IMR-90 (cell line): ENCODE measurements around the gene KCTD19. TPM values are rescaled to one million over a fixed set of nuclear protein-coding genes. Genes with fewer than 3 reads are reported as not detected.

ENCODE experiments used
- ATAC-seq: fragments of 200-7000 bp; cut with Tn5 transposase; 2 replicates; pipeline ENCODE4 v1.9.1; 2020; ENCODE audit warnings: low read depth, mild to moderate bottlenecking, moderate library complexity
- BruUV-seq: library from RNA; stranded (reverse); fragments of 400-500 nt; replicated peaks from 2 replicates; lab custom pipeline; 2021; lab: Mats Ljungman, UMichigan
- CTCF ChIA-PET: fragments of 300-600 bp; formaldehyde crosslinking; extraction: SDS; loops from one replicate; lab custom pipeline; 2021; ENCODE audit warnings: antibody characterized with exemption; lab: Yijun Ruan, JAX
- POLR2A ChIA-PET: fragments of 300-600 bp; sonication (Branson Sonifier 250); formaldehyde crosslinking; loops from one replicate; lab custom pipeline; 2022; ENCODE audit warnings: antibody characterized with exemption; ENCODE audit not compliant: unreplicated experiment; lab: Charles Lee
- DNase-seq: peaks from one replicate; pipeline ENCODE4 v3.0.0; 2013
- H2AFZ ChIP-seq: replicated peaks from 2 replicates; pipeline ENCODE3; 2013; ENCODE audit warnings: low read length, mild to moderate bottlenecking; ENCODE audit not compliant: poor library complexity
- H2AK5ac ChIP-seq: 2 replicates; pipeline ENCODE4 v1.6.1; 2013; ENCODE audit warnings: low read depth, low read length, inconsistent platforms
- H2AK9ac ChIP-seq: replicated peaks from 2 replicates; pipeline ENCODE3; 2013; ENCODE audit warnings: mild to moderate bottlenecking, low read depth, low read length, moderate library complexity; ENCODE audit not compliant: poor library complexity
- H2BK120ac ChIP-seq: 2 replicates; pipeline ENCODE4 v1.6.1; 2013; ENCODE audit warnings: low read depth, low read length, inconsistent platforms
- H2BK15ac ChIP-seq: 3 replicates; pipeline ENCODE4 v1.6.1; 2013; ENCODE audit warnings: low read depth, low read length, inconsistent platforms
- H2BK20ac ChIP-seq: 2 replicates; pipeline ENCODE4 v1.6.1; 2013; ENCODE audit warnings: low read depth, mild to moderate bottlenecking, inconsistent platforms, low read length, moderate library complexity
- H2BK5ac ChIP-seq: 2 replicates; pipeline ENCODE4 v1.6.1; 2013; ENCODE audit warnings: mild to moderate bottlenecking, low read depth, low read length, inconsistent platforms; ENCODE audit not compliant: poor library complexity, severe bottlenecking
- H3K14ac ChIP-seq: replicated peaks from 2 replicates; pipeline ENCODE4 v1.6.1; 2013; ENCODE audit warnings: low read depth, low read length, inconsistent platforms
- H3K18ac ChIP-seq: 2 replicates; pipeline ENCODE4 v1.6.1; 2013; ENCODE audit warnings: low read depth, low read length, control low read depth
- H3K23ac ChIP-seq: 2 replicates; pipeline ENCODE4 v1.6.1; 2013; ENCODE audit warnings: low read depth, low read length, inconsistent platforms
- H3K27ac ChIP-seq: 2 replicates; pipeline ENCODE4 v1.5.1; 2013; ENCODE audit warnings: mild to moderate bottlenecking, control low read depth, low read length; ENCODE audit not compliant: insufficient read depth
- H3K27me3 ChIP-seq: 2 replicates; pipeline ENCODE4 v1.6.1; 2013; ENCODE audit warnings: low read length; ENCODE audit not compliant: control insufficient read depth, insufficient read depth
- H3K36me3 ChIP-seq: 2 replicates; pipeline ENCODE4 v1.6.1; 2013; ENCODE audit warnings: low read length, mixed read lengths; ENCODE audit not compliant: control insufficient read depth, insufficient read depth
- H3K4ac ChIP-seq: 2 replicates; pipeline ENCODE4 v1.6.1; 2013; ENCODE audit warnings: low read depth, low read length, inconsistent platforms
- H3K4me1 ChIP-seq: 2 replicates; pipeline ENCODE4 v1.6.1; 2013; ENCODE audit warnings: low read length, mixed read lengths; ENCODE audit not compliant: control insufficient read depth, insufficient read depth
- H3K4me2 ChIP-seq: 2 replicates; pipeline ENCODE4 v1.6.1; 2013; ENCODE audit warnings: low read depth, mild to moderate bottlenecking, control low read depth, low read length, moderate library complexity
- H3K4me3 ChIP-seq: 2 replicates; pipeline ENCODE4 v1.5.1; 2013; ENCODE audit warnings: low read depth, mild to moderate bottlenecking, control low read depth, low read length, moderate library complexity; ENCODE audit not compliant: insufficient read depth
- H3K56ac ChIP-seq: 2 replicates; pipeline ENCODE4 v1.6.1; 2013; ENCODE audit warnings: low read length, inconsistent platforms; ENCODE audit not compliant: insufficient read depth; ENCODE audit errors: extremely low read depth
- H3K79me1 ChIP-seq, 2 experiments: 2 replicates each; pipeline ENCODE4 v1.6.1; 2013; ENCODE audit warnings: low read length in 2 of 2, inconsistent platforms in 1 of 2, low read depth in 1 of 2
- H3K9ac ChIP-seq: 2 replicates; pipeline ENCODE4 v1.6.1; 2013; ENCODE audit warnings: low read depth, low read length, control low read depth
- H3K9me1 ChIP-seq: 2 replicates; pipeline ENCODE4 v1.6.1; 2013; ENCODE audit warnings: low read length, inconsistent platforms; ENCODE audit not compliant: insufficient read depth
- H3K9me3 ChIP-seq: 2 replicates; pipeline ENCODE4 v1.6.1; 2013; ENCODE audit warnings: low read length; ENCODE audit not compliant: control insufficient read depth, insufficient read depth
- H4K20me1 ChIP-seq: 2 replicates; pipeline ENCODE4 v1.6.1; 2013; ENCODE audit warnings: low read length, inconsistent platforms; ENCODE audit not compliant: insufficient read depth
- H4K5ac ChIP-seq: 2 replicates; pipeline ENCODE4 v1.6.1; 2013; ENCODE audit warnings: mild to moderate bottlenecking, low read depth, low read length, control low read depth
- H4K8ac ChIP-seq, 2 experiments: 2 replicates each; pipeline ENCODE4 v1.6.1; 2013; ENCODE audit warnings: low read depth in 2 of 2, low read length in 2 of 2, control low read depth in 1 of 2, inconsistent platforms in 1 of 2
- H4K91ac ChIP-seq: 2 replicates; pipeline ENCODE4 v1.6.1; 2013; ENCODE audit warnings: low read depth, low read length, inconsistent platforms; ENCODE audit not compliant: insufficient read depth
- CEBPB ChIP-seq: IDR thresholded peaks from 2 replicates; pipeline ENCODE4 v1.6.1; 2012; ENCODE audit warnings: low read depth, low read length, improper control_type of control experiment
- CTCF ChIP-seq: conservative IDR thresholded peaks from 2 replicates; pipeline ENCODE4 v1.5.1; 2012; ENCODE audit warnings: mild to moderate bottlenecking, low read depth, low read length, improper control_type of control experiment
- FOS ChIP-seq: fragments of 150-350 bp; IDR thresholded peaks from 2 replicates; pipeline ENCODE4 v1.6.1; 2016; ENCODE audit warnings: low read depth, low read length
- MXI1 ChIP-seq: IDR thresholded peaks from 2 replicates; pipeline ENCODE4 v1.6.1; 2012; ENCODE audit warnings: low read depth, mild to moderate bottlenecking, low read length, moderate library complexity, borderline replicate concordance
- RAD21 ChIP-seq: IDR thresholded peaks from 2 replicates; pipeline ENCODE4 v1.6.1; 2012; ENCODE audit warnings: low read length, improper control_type of control experiment
- SMC3 ChIP-seq: fragments of 150-350 bp; IDR thresholded peaks from 2 replicates; pipeline ENCODE4 v1.6.1; 2016; ENCODE audit warnings: low read depth, mild to moderate bottlenecking, antibody characterized with exemption, low read length, moderate library complexity
- USF2 ChIP-seq: fragments of 150-350 bp; IDR thresholded peaks from 2 replicates; pipeline ENCODE4 v1.6.1; 2017; ENCODE audit warnings: mild to moderate bottlenecking, antibody characterized with exemption, low read length, low read depth
- dilution Hi-C: fragments of 300-500 bp; cut with HindIII; formaldehyde crosslinking; loops from one replicate; pipeline ENCODE4 v1.14.3; 2018; ENCODE audit warnings: low sequenced_read_pairs; ENCODE audit not compliant: unreplicated experiment
- in situ Hi-C: fragments of 300-500 bp; cut with MboI; formaldehyde crosslinking; loops from 3 replicates; pipeline ENCODE4 v1.14.3; 2019; ENCODE audit warnings: low sequenced_read_pairs, inconsistent platforms, mixed read lengths
- intact Hi-C: fragments of 100-400 bp; cut with micrococcal nuclease; formaldehyde crosslinking; loops from 2 replicates; pipeline ENCODE4 v1.10.0; 2022
- polyA plus RNA-seq, 3 experiments: library from polyadenylated mRNA; depleted of rRNA; stranded (reverse); fragments of >200 nt; gene quantifications; 2 replicates each; pipeline ENCODE4 v1.2.3, GENCODE V29; 2012; ENCODE audit warnings: low replicate concordance in 1 of 3
- total RNA-seq: library from RNA; depleted of rRNA; stranded (reverse); fragments of >200 nt; gene quantifications from 2 replicates; pipeline ENCODE4 v1.2.3, GENCODE V29; 2012

Gene KCTD19
- total and polyA plus RNA-seq, 2 of the 4 experiments (the other 2 are of a cell fraction) = under 0.01 to 0.07 TPM

GRCh38 chr16:67349172-67349571, 22.6 kb upstream of the KCTD19 start:
- peaks cover 4% of the 10 kb centered on the region for H3K27me3 ChIP-seq
- H3K4me2 ChIP-seq = no peak overlapping the region
- no peak overlapping the region for H2AK5ac ChIP-seq
- H4K20me1 ChIP-seq = no peaks in the 10 kb centered on the region
- H3K18ac ChIP-seq = no peak overlapping the region
- no TSS peak for BruUV-seq
- no peak overlapping the region for H4K8ac ChIP-seq
- TF ChIP-seq USF2 (no peak), SMC3 (peak; percentile 47), CEBPB (no peak), CTCF (peak; percentile 61), MXI1 (no peak), RAD21 (peak; percentile 38), FOS (no peak)
- POLR2A ChIA-PET = no interaction called here
- in situ Hi-C loops = no loop called here
- intact Hi-C loops = loop anchor here (5.0 kb wide), 2 partner anchors 33 to 118 kb away; no protein-coding TSS in a partner anchor
- no peak overlapping the region for H2AK9ac ChIP-seq
- no peak overlapping the region for H3K14ac ChIP-seq
- DNase-seq (peak; percentile 44), ATAC-seq (peak; percentile 46; the same call in 1 of the 2 replicates)
- no peak overlapping the region for H2BK5ac ChIP-seq
- dilution Hi-C loops = no loop called here
- no peaks in the 10 kb centered on the region for H3K36me3 ChIP-seq
- no peaks in the 10 kb centered on the region for H3K9me3 ChIP-seq
- H3K4ac ChIP-seq = no peak overlapping the region
- H3K9ac ChIP-seq = no peak overlapping the region
- no peaks in the 10 kb centered on the region for H3K4me1 ChIP-seq
- H2BK120ac ChIP-seq = no peak overlapping the region
- no peak overlapping the region for H2BK20ac ChIP-seq
- H4K91ac ChIP-seq = no peak overlapping the region
- H3K79me1 ChIP-seq = no peaks in the 10 kb centered on the region
- no peak overlapping the region for H3K27ac ChIP-seq
- no peak overlapping the region for H4K5ac ChIP-seq
- H3K9me1 ChIP-seq = no peaks in the 10 kb centered on the region
- H2BK15ac ChIP-seq = no peak overlapping the region
- CTCF ChIA-PET = interaction anchor here (0.6 kb wide), 3 partner anchors 10 to 33 kb away, joined by 3 to 5 read pairs (median 3); no protein-coding TSS in a partner anchor
- H3K4me3 ChIP-seq = no peak overlapping the region
- no peak overlapping the region for H2AFZ ChIP-seq
- no peak overlapping the region for H3K23ac ChIP-seq
- no peak overlapping the region for H3K56ac ChIP-seq
